HG02885 (cell line): ENCODE data around the gene SMPD3.
A peak's percentile ranks its signal among the peaks of the same experiment; 100 is the strongest.
"Not testable (repeated sequence)": the region's sequence is repeated elsewhere in the genome, so short reads cannot be mapped to it uniquely, and the experiment has no call there.

Experiments
- ATAC-seq: cut with Tn5 transposase; IDR thresholded peaks from one replicate; pipeline ENCODE4 v1.9.1; 2021; ENCODE audit warnings: mild to moderate bottlenecking; ENCODE audit not compliant: unreplicated experiment, poor library complexity

Gene SMPD3

DNA sequence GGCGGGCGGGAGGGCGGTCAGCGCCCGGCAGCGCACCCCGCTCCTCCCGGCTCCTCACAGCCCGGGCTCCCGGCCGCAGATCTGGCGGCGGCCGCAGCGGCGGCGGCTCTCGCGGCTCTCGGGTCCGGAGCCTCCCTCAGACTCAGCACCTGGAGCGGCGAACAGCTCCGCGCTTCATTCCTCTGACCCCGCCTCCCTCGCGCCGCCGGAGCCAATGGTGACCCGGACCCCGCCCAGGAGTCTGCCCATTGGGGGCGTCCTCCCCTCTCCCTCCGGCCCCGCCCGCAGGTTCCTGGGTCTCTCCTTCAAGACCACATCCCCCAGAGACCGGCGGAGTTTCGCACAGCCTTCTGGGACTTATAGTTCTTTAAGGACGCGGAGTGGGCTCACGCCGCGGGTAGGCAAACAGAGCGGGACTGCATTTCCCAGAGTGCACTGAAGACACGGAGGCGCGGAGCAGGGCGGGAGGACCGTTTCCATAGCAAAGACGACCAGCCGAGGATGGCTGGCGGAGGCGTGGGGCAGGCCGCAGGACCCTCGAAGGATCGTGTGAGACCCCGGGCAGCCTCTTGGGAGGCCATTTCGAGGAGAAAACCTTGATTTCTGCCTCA, at the start of gene SMPD3:
TSS of gene SMPD3 (minus strand) at position 149 of the 611 bp plus-strand sequence. CDS start 76,327 bp downstream, outside the sequence.
- peak; percentile 90 for ATAC-seq

- no peak for ATAC-seq
Measured at GRCh38 chr16:68496689-68497088, 48.4 kb upstream of the SMPD3 start.

- ATAC-seq: not testable (repeated sequence)
Measured at GRCh38 chr16:68494261-68494660, 46.0 kb upstream of the SMPD3 start.

GRCh38 chr16:68493412-68494070, 45.2 kb upstream of the SMPD3 start:
- ATAC-seq: no peak

- ATAC-seq: no peak
Measured at GRCh38 chr16:68492543-68493411, 44.5 kb upstream of the SMPD3 start.

DNA sequence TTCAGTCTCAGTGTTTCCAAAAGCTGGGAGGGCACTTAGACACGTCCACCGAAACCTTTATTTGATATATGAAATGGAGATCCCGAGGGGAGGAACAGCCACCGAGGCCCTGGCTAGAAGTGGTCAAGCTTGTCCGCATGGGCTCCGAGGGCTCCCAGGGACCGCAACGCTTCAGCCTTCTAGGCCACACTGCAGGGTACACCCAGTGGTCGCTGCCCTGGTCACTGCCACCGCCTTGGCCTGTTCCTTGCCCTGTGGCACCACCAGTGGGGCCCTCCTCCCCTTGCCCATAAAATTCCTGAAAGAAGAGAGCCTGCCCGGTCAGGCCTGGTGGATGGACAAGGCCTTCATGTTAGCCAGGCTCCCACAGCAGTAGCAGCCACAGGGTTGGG, 43.8 kb upstream of the SMPD3 start:
- ATAC-seq: no peak

GRCh38 chr16:68491576-68491950, 43.3 kb upstream of the SMPD3 start:
- ATAC-seq: no peak

GRCh38 chr16:68490829-68491575, 42.7 kb upstream of the SMPD3 start:
- no peak for ATAC-seq

DNA sequence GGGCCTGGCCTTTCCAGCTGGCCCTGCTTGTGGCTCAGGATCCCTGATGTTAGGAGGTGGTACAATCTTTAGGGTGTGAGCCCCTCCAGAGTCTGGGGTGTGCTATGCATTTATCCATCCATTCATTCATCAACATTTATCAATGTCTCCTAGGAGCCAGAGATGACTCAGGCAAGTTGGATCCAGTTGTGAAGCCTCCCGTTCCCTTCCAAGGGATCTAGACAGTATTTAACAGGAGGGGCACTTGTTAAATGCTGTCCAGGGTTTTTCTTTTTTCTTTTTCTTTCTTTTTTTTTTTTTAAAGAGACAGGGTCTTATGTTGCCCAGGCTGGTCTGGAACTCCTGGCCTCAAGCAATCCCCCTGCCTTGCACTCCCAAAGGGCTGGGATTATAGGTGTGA, 42.0 kb upstream of the SMPD3 start:
- ATAC-seq: no peak

- ATAC-seq: no peak
Measured at GRCh38 chr16:68488554-68488953, 40.2 kb upstream of the SMPD3 start.

DNA sequence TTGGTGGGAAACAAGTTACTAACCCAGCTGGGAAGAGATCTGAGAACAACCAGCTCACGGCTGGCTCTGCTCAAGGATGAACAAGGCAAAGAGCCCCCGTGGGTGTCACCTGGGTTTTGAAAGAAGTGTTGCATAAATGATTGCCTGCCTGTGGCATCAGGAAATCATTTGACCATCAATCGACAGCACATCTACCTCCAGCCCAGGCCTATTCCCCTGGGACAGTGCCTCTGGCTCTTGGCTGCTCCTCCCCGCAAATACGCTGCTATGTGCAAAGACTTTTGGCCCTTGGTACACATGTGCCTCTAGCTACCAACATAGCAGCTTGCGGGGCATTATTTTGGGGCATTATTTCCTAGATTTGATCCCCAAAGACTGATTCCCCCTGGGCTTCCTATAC, 39.4 kb upstream of the SMPD3 start:
- no peak for ATAC-seq

DNA sequence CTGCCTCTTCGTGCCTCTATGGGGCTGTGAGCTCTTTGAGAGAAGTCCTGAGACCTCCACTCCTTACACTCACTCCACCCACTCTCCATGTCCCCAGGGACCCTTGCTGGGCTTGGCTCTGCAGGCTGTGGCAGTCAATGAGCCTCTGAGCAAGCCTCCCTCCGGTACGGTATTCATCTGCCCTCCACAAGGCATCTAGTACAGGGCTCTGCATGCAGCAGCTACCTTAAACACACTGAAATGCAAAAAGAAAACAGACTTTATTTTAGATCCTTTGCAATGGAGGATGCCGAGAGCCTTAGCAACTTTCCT, 38.9 kb upstream of the SMPD3 start:
- no peak for ATAC-seq

GRCh38 chr16:68486502-68487202, 38.3 kb upstream of the SMPD3 start:
- no peak for ATAC-seq

- no peak for ATAC-seq
Measured at GRCh38 chr16:68481636-68482035, 33.3 kb upstream of the SMPD3 start.

DNA sequence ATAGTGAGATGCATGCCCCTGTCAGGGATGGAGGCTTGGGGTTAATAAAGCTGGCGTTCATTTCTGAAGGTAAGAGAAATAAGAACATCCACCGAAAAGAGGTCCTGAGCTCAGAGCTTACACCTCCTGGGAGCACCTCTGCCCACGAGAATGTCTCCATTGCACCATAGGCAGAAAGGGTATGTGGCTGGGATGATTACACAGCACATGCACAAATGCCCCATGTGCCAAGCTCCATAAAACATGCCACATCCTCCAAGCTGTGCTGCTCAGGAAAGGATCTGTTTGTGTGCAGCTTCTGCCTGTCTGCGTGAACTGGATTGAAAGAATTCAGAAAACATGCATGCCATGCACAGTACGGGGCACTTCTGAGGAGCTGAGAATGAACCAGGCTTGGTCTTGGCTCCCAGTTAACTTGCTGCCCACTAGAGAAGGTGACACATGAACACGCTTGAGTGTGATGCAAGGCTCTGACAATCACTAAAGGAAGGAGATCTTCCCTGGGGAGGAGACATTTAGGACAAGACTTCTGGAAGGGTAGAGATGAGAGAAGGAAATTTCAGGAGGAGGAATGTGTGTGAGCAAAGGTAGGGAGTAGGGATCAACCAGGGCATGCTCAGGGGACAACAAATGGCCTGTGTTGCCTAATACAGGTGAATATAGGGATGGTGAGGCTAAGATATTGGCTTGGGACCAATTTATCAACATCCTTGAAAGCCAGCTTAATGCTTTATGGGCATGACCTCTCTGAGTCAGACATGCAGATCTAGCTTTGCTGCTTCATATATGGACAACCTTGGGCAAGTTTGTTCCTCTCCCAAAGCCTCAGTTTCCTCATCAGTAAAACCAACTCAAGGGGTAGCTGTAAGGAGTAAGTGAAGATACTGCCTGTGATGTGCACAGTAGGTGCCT, 32.0 kb upstream of the SMPD3 start:
- no peak for ATAC-seq

DNA sequence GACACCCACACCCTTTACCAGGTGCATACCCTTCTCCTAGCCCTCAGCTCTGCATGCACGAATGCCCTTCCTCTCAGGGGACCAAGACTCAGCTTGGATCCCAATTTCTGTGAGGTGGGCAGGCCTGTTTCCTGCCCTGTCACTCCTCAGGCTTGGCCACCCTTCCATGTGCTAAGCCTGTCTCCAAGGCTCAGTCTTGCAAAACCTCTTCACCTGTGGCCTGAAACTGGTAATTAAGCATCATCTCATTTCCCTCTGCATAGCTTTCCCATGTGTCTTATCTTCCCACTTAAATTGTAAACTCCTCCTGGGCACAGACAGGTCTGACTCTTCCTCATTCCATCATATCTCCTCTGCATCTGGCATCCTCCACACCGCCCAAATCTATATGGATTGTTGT, 31.0 kb upstream of the SMPD3 start:
- no peak for ATAC-seq

- no peak for ATAC-seq
Measured at GRCh38 chr16:68478526-68479250, 30.4 kb upstream of the SMPD3 start.

DNA sequence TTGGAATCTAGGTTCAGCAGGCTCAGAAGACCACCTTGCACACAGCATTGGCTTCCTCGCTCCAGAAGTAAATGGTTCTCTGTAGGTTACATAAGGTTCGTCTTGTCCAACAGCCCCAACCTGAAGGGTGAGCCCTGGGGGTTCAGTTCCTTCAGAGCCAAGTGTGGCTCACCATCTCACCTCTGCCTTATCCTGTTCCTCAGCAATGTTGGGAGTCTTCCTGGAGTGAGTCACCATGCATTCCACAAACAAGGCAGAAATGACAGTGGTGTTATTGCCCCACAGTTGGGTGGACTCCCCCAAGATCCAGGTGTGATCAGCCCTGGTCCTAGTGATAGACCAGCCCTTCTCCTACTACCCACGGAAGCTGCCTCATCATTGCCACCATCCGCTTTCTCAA, 26.8 kb upstream of the SMPD3 start:
- ATAC-seq: no peak
